SK-N-SH (cell line): Measurements from ENCODE around the gene ELMO1. TPM values are rescaled to one million over a fixed set of nuclear protein-coding genes. Genes with fewer than 3 reads are reported as not detected.

Experiments
- CTCF ChIA-PET: fragments of 300-600, 350-600 bp; formaldehyde crosslinking; extraction: SDS; loops from one replicate; lab custom pipeline; 2021; lab: Yijun Ruan, JAX
- POLR2A ChIA-PET: fragments of 350-600 bp; sonication (Branson Sonifier 250); formaldehyde crosslinking; extraction: SDS; loops from one replicate; lab custom pipeline; 2020; ENCODE audit warnings: antibody characterized with exemption, inconsistent platforms; lab: Yijun Ruan, JAX
- DNase-seq: peaks from one replicate; pipeline ENCODE4 v3.0.0; 2012
- H2AFZ ChIP-seq: fragments of 200-600 bp; sonication (generic); 2 replicates; pipeline ENCODE4 v1.8.1; 2016; ENCODE audit warnings: antibody characterized with exemption, mild to moderate bottlenecking, low read depth
- H3F3A ChIP-seq: fragments of 200-600 bp; sonication (generic); replicated peaks from 2 replicates; pipeline ENCODE3; 2016; ENCODE audit warnings: antibody characterized with exemption, mild to moderate bottlenecking; ENCODE audit not compliant: insufficient read depth
- H3K27ac ChIP-seq, 2 experiments: fragments of 200-500 bp in 1 of 2; fragments of 200-600 bp in 1 of 2; sonication (Bioruptor generic) in 1 of 2; sonication (generic), shearing (Covaris generic) in 1 of 2; 2 replicates each; pipeline versions ENCODE4 v1.5.1 to v1.6.1; 2014 to 2016; ENCODE audit warnings: low read depth in 2 of 2, inconsistent platforms in 1 of 2, low read length in 1 of 2, mild to moderate bottlenecking in 1 of 2, mixed read lengths in 1 of 2
- H3K27me3 ChIP-seq: fragments of 200-600 bp; sonication (generic), shearing (Covaris generic); 2 replicates; pipeline ENCODE4 v1.6.1; 2016; ENCODE audit warnings: mixed run types; ENCODE audit not compliant: insufficient read depth
- H3K36me3 ChIP-seq, 2 experiments: fragments of 200-500 bp in 1 of 2; fragments of 200-600 bp in 1 of 2; sonication (Bioruptor generic) in 1 of 2; sonication (generic) in 1 of 2; replicated peaks in 1 of 2; 2 replicates each; pipeline versions ENCODE3 to v1.5.1; 2014 to 2016; ENCODE audit warnings: low read length in 1 of 2, mild to moderate bottlenecking in 1 of 2; ENCODE audit not compliant: insufficient read depth in 2 of 2, control insufficient read depth in 1 of 2
- H3K4me1 ChIP-seq, 2 experiments: fragments of 200-500 bp in 1 of 2; fragments of 200-600 bp in 1 of 2; sonication (Bioruptor generic) in 1 of 2; sonication (generic), shearing (Covaris generic) in 1 of 2; 2 replicates each; pipeline versions ENCODE4 v1.5.1 to v1.6.1; 2014 to 2016; ENCODE audit warnings: low read depth in 1 of 2, low read length in 1 of 2, mixed run types in 1 of 2; ENCODE audit not compliant: insufficient read depth in 2 of 2, control insufficient read depth in 1 of 2
- H3K4me2 ChIP-seq: fragments of 200-600 bp; sonication (generic), shearing (Covaris generic); 2 replicates; pipeline ENCODE4 v1.6.1; 2017; ENCODE audit warnings: mixed run types
- H3K4me3 ChIP-seq, 2 experiments: fragments of 200-500 bp in 1 of 2; fragments of 200-600 bp in 1 of 2; sonication (Bioruptor generic) in 1 of 2; sonication (generic), shearing (Covaris generic) in 1 of 2; 2 replicates each; pipeline versions ENCODE4 v1.5.1 to v1.8.1; 2014 to 2016; ENCODE audit warnings: low read depth in 2 of 2, inconsistent platforms in 1 of 2, low read length in 1 of 2, mild to moderate bottlenecking in 1 of 2, mixed read lengths in 1 of 2, moderate library complexity in 1 of 2
- H3K79me2 ChIP-seq: fragments of 200-600 bp; sonication (generic); 2 replicates; pipeline ENCODE4 v1.8.1; 2017; ENCODE audit warnings: mild to moderate bottlenecking; ENCODE audit not compliant: insufficient read depth
- H3K9ac ChIP-seq: fragments of 200-600 bp; sonication (generic); 2 replicates; pipeline ENCODE4 v1.6.1; 2017; ENCODE audit warnings: mixed run types
- H3K9me2 ChIP-seq: fragments of 200-600 bp; sonication (generic); 2 replicates; pipeline ENCODE4 v1.6.1; 2017; ENCODE audit warnings: mixed run types
- H3K9me3 ChIP-seq: fragments of 200-600 bp; sonication (generic); 2 replicates; pipeline ENCODE4 v1.6.1; 2017; ENCODE audit warnings: mixed run types, mild to moderate bottlenecking, moderate library complexity
- H4K20me1 ChIP-seq: fragments of 200-600 bp; sonication (generic); 2 replicates; pipeline ENCODE4 v1.6.1; 2017; ENCODE audit warnings: mild to moderate bottlenecking, mixed run types; ENCODE audit not compliant: insufficient read depth
- CHD2 ChIP-seq: fragments of 150-350 bp; IDR thresholded peaks from 2 replicates; pipeline ENCODE4 v1.6.1; 2018; ENCODE audit warnings: low read length; ENCODE audit not compliant: partially characterized antibody
- ELF1 ChIP-seq: IDR thresholded peaks from 2 replicates; pipeline ENCODE4 v1.4.0; 2012
- FOXJ3 ChIP-seq: sonication (generic); formaldehyde crosslinking; IDR thresholded peaks from 2 replicates; pipeline ENCODE4 v1.5.1; 2020; ENCODE audit warnings: mild to moderate bottlenecking, missing genetic modification reagents
- GATA2 ChIP-seq: sonication (generic); formaldehyde crosslinking; IDR thresholded peaks from 2 replicates; pipeline ENCODE4 v1.5.0; 2020; ENCODE audit warnings: mild to moderate bottlenecking, missing genetic modification reagents
- JUND ChIP-seq: IDR thresholded peaks from 2 replicates; pipeline ENCODE4 v1.4.0; 2012
- NFIC ChIP-seq: IDR thresholded peaks from 2 replicates; pipeline ENCODE4 v1.4.0; 2012; ENCODE audit warnings: borderline replicate concordance
- NRF1 ChIP-seq: IDR thresholded peaks from 2 replicates; pipeline ENCODE4 v1.6.1; 2012; ENCODE audit warnings: low read depth, mild to moderate bottlenecking, low read length
- POLR2AphosphoS5 ChIP-seq: IDR thresholded peaks from 2 replicates; pipeline ENCODE4 v1.6.1; 2012; ENCODE audit warnings: low read depth, low read length
- TCF12 ChIP-seq: IDR thresholded peaks from 2 replicates; pipeline ENCODE4 v1.4.0; 2012
- WGBS: methylation state at CpG from one replicate; pipeline ENCODE4 v1.1.6; 2017; ENCODE audit warnings: low lambda C conversion rate; 5-methylcytosine and 5-hydroxymethylcytosine counted together
- polyA plus RNA-seq, 3 experiments: library from polyadenylated mRNA; depleted of rRNA; stranded (reverse); fragments of >200 nt; gene quantifications; 2 replicates each; pipeline ENCODE4 v1.2.3, GENCODE V29; 2012
- TF ChIP-seq, protein P1 (sequence below): IDR thresholded peaks from 2 replicates; pipeline ENCODE4 v1.4.0; 2012; ENCODE audit warnings: low read depth, borderline replicate concordance
- TF ChIP-seq, protein P2 (sequence below): fragments of 150-350 bp; IDR thresholded peaks from 2 replicates; pipeline ENCODE4 v1.6.1; 2017; ENCODE audit warnings: antibody characterized with exemption, low read length, low read depth, borderline replicate concordance

ELMO1 gene
- polyA plus RNA-seq, 1 of the 3 experiments (the other 2 are of a cell fraction): 0.64 TPM

- Histone ChIP-seq H3K79me2 (no peaks in the 10 kb centered on the region), H3F3A (no peaks in the 10 kb centered on the region), H3K9me3 (no peaks in the 10 kb centered on the region), H4K20me1 (no peaks in the 10 kb centered on the region), H3K9me2 (no peaks in the 10 kb centered on the region), H3K4me3 (no peak overlapping the region), H2AFZ (no peak overlapping the region), H3K27me3 (no peaks in the 10 kb centered on the region), H3K4me2 (no peak overlapping the region), H3K27ac (no peak overlapping the region)
- DNase-seq: no peak
- CTCF ChIA-PET: interaction anchor here (0.9 to 2.4 kb wide), 10 partner anchors 8 to 788 kb away, joined by 3 to 13 read pairs (median 6); no protein-coding TSS in a partner anchor
- TF ChIP-seq ELF1 (no peak), GATA2 (peak; percentile 22; the same call in 1 of the 2 replicates)
- TF ChIP-seq, all 33 proteins: peak for 1
- H3K36me3 ChIP-seq: no peaks in the 10 kb centered on the region
- POLR2A ChIA-PET: no interaction called here
- 7% methylated on average over 1 of the region's 1 CpG for WGBS
- H3K9ac ChIP-seq: no peak overlapping the region
- peaks cover 0 to 2% of the 10 kb centered on the region in 2 experiments; a peak in 2 of 4 replicates for H3K4me1 ChIP-seq
These were observed 219.3 kb downstream of the ELMO1 start for GRCh38 chr7:37229381-37229780.

- H3F3A ChIP-seq: no peaks in the 10 kb centered on the region
- WGBS: 53% methylated on average over 7 of the region's 7 CpGs
- no peaks in the 10 kb centered on the region for H3K9me3 ChIP-seq
- CTCF ChIA-PET: interaction anchor here (1.1 to 4.9 kb wide), 8 partner anchors 10 to 738 kb away, joined by 3 to 47 read pairs (median 6); no protein-coding TSS in a partner anchor
- H2AFZ ChIP-seq: no peak overlapping the region
- no peaks in the 10 kb centered on the region for H4K20me1 ChIP-seq
- no peak overlapping the region for H3K4me3 ChIP-seq
- H3K4me1 ChIP-seq: peaks cover 0 to 2% of the 10 kb centered on the region in 2 experiments; a peak in 2 of 4 replicates
- no peaks in the 10 kb centered on the region for H3K79me2 ChIP-seq
- H3K27ac ChIP-seq: no peak overlapping the region
- no peak for TF ChIP-seq ELF1
- TF ChIP-seq TCF12: no peak
- TF ChIP-seq POLR2AphosphoS5: no peak
- no peak for TF ChIP-seq CHD2
- no peak for TF ChIP-seq NRF1
- TF ChIP-seq NFIC: no peak
- H3K27me3 ChIP-seq: no peaks in the 10 kb centered on the region
- POLR2A ChIA-PET: no interaction called here
- H3K4me2 ChIP-seq: no peak overlapping the region
- H3K9ac ChIP-seq: no peak overlapping the region
- no peaks in the 10 kb centered on the region for H3K36me3 ChIP-seq
- DNase-seq: no peak
- no peaks in the 10 kb centered on the region for H3K9me2 ChIP-seq
These were observed 223.2 kb downstream of the ELMO1 start for GRCh38 chr7:37225285-37225969.

DNA sequence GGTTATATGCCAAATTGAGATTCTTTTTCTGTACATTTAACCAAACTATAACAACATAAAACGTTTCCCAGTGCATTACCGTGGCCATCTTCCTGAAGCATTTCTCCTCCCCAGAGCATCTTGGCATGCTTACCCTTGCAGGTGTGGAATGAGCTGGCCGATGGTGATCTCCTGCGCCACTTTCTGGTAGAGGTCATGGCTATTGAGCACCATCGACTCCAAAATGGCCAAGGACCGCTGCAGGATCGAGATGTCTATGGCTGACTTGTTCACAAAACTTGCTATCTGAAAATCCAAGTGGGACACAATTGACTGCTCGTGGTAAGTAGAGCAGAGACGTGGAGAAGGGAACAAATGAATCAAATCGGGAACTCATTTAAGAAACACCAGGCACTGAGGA, 223.9 kb downstream of the ELMO1 start:
- no peaks in the 10 kb centered on the region for H3K27me3 ChIP-seq
- no peak overlapping the region for H3K4me2 ChIP-seq
- POLR2A ChIA-PET: no interaction called here
- H3K9me3 ChIP-seq: no peaks in the 10 kb centered on the region
- no peaks in the 10 kb centered on the region for H3K36me3 ChIP-seq
- no peak overlapping the region for H3K4me3 ChIP-seq
- H3F3A ChIP-seq: no peaks in the 10 kb centered on the region
- CTCF ChIA-PET: interaction anchor here (1.2 to 4.9 kb wide), 7 partner anchors 11 to 737 kb away, joined by 3 to 47 read pairs (median 8); no protein-coding TSS in a partner anchor
- no peaks in the 10 kb centered on the region for H3K9me2 ChIP-seq
- no peak for DNase-seq
- no peaks in the 10 kb centered on the region for H3K79me2 ChIP-seq
- H3K27ac ChIP-seq: no peak overlapping the region
- WGBS: 42% methylated on average over 10 of the region's 10 CpGs
- no peaks in the 10 kb centered on the region for H4K20me1 ChIP-seq
- H2AFZ ChIP-seq: no peak overlapping the region
- peaks cover 0 to 2% of the 10 kb centered on the region in 2 experiments; a peak in 1 of 4 replicates for H3K4me1 ChIP-seq
- TF ChIP-seq FOXJ3 (CRISPR knock-in tag) (no peak), JUND (no peak), TCF12 (no peak), POLR2AphosphoS5 (no peak)
- TF ChIP-seq, protein P1, sequence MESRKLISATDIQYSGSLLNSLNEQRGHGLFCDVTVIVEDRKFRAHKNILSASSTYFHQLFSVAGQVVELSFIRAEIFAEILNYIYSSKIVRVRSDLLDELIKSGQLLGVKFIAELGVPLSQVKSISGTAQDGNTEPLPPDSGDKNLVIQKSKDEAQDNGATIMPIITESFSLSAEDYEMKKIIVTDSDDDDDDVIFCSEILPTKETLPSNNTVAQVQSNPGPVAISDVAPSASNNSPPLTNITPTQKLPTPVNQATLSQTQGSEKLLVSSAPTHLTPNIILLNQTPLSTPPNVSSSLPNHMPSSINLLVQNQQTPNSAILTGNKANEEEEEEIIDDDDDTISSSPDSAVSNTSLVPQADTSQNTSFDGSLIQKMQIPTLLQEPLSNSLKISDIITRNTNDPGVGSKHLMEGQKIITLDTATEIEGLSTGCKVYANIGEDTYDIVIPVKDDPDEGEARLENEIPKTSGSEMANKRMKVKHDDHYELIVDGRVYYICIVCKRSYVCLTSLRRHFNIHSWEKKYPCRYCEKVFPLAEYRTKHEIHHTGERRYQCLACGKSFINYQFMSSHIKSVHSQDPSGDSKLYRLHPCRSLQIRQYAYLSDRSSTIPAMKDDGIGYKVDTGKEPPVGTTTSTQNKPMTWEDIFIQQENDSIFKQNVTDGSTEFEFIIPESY: no peak
- TF ChIP-seq, protein P2, sequence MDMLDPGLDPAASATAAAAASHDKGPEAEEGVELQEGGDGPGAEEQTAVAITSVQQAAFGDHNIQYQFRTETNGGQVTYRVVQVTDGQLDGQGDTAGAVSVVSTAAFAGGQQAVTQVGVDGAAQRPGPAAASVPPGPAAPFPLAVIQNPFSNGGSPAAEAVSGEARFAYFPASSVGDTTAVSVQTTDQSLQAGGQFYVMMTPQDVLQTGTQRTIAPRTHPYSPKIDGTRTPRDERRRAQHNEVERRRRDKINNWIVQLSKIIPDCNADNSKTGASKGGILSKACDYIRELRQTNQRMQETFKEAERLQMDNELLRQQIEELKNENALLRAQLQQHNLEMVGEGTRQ: no peak
- TF ChIP-seq, all 33 proteins: peak for 0
- no peak overlapping the region for H3K9ac ChIP-seq
